Esophagus squamous epithelium (tissue), 5 donors: ENCODE results near the gene PTPRM. TPM values are rescaled to one million over a fixed set of nuclear protein-coding genes. Genes with fewer than 3 reads are reported as not detected.

Experiments used
- DNase-seq: peaks from one replicate; lab custom pipeline; 2025; lab: John Stamatoyannopoulos, UW
- H3K27ac ChIP-seq, 4 donors: fragments of 200-600 bp; sonication (generic); one replicate each; pipeline ENCODE4 v1.5.1; 2016 to 2019; ENCODE audit warnings: mild to moderate bottlenecking in 1 of 4
- H3K27me3 ChIP-seq, 4 donors: fragments of 200-600 bp; sonication (generic); 1 replicate in 3 of 4; 2 replicates in 1 of 4; pipeline versions ENCODE4 v1.5.1 to v1.6.0; 2017 to 2021; ENCODE audit warnings: antibody characterized with exemption in 1 of 4
- H3K36me3 ChIP-seq, 3 donors: fragments of 200-600 bp; sonication (generic); one replicate each; pipeline ENCODE4 v1.5.1; 2016 to 2019
- H3K4me1 ChIP-seq, 3 donors: fragments of 200-600 bp; sonication (generic); one replicate each; pipeline ENCODE4 v1.5.1; 2017 to 2019
- H3K4me3 ChIP-seq, 4 donors: fragments of 200-600 bp; sonication (generic); 1 replicate in 3 of 4; 2 replicates in 1 of 4; pipeline ENCODE4 v1.5.1; 2016 to 2019; ENCODE audit warnings: mild to moderate bottlenecking in 2 of 4, moderate library complexity in 1 of 4
- H3K9me3 ChIP-seq, 3 donors: fragments of 200-600 bp; sonication (generic); one replicate each; pipeline ENCODE4 v1.5.1; 2016 to 2019
- POLR2A ChIP-seq, 4 donors: fragments of 450-650 bp; IDR thresholded peaks; one replicate each; pipeline ENCODE4 v1.6.1; 2017; ENCODE audit warnings: antibody characterized with exemption in 4 of 4, mild to moderate bottlenecking in 4 of 4, moderate library complexity in 3 of 4
- WGBS, 2 donors: methylation state at CpG; one replicate each; pipeline ENCODE4 v1.1.5; 2018; 5-methylcytosine and 5-hydroxymethylcytosine counted together
- intact Hi-C: fragments of 100-400 bp; cut with DNase I; formaldehyde crosslinking; loops from one replicate; pipeline ENCODE4 v1.15.0; 2022
- total RNA-seq, 4 donors: library from RNA; depleted of rRNA; stranded (reverse); fragments of >200 nt; gene quantifications; one replicate each; pipeline ENCODE4 v1.1.0, GENCODE V29; 2016
- TF ChIP-seq, protein P1 (sequence below), 6 experiments: fragments of 450-650 bp in 4 of 6; fragments of 200-600 bp in 2 of 6; sonication (generic) in 2 of 6; IDR thresholded peaks; one replicate each; pipeline ENCODE4 v1.5.1; 2016 to 2019; ENCODE audit warnings: antibody characterized with exemption in 6 of 6, mild to moderate bottlenecking in 4 of 6, moderate library complexity in 4 of 6
- donor health status: DM: yes; HTN: yes; CAD: no.

Gene PTPRM
- total RNA-seq, 4 donors from 2014 or later = 6.5 to 38.7 (median 11.1) TPM

GRCh38 chr18:7844017-7844416, 276.9 kb downstream of the PTPRM start:
- TF ChIP-seq, protein P1, sequence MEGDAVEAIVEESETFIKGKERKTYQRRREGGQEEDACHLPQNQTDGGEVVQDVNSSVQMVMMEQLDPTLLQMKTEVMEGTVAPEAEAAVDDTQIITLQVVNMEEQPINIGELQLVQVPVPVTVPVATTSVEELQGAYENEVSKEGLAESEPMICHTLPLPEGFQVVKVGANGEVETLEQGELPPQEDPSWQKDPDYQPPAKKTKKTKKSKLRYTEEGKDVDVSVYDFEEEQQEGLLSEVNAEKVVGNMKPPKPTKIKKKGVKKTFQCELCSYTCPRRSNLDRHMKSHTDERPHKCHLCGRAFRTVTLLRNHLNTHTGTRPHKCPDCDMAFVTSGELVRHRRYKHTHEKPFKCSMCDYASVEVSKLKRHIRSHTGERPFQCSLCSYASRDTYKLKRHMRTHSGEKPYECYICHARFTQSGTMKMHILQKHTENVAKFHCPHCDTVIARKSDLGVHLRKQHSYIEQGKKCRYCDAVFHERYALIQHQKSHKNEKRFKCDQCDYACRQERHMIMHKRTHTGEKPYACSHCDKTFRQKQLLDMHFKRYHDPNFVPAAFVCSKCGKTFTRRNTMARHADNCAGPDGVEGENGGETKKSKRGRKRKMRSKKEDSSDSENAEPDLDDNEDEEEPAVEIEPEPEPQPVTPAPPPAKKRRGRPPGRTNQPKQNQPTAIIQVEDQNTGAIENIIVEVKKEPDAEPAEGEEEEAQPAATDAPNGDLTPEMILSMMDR (IDR thresholded peaks at IDR 0.05) = no peak
- TF ChIP-seq POLR2A (IDR thresholded peaks at IDR 0.05) = no peak
- Histone ChIP-seq H3K27ac (no peak overlapping the region), H3K9me3 (peaks cover 0 to 7% (median 4%) of the 10 kb centered on the region in 3 donors), H3K36me3 (no peaks in the 10 kb centered on the region), H3K4me3 (no peak overlapping the region), H3K27me3 (no peaks in the 10 kb centered on the region), H3K4me1 (peaks cover 0 to 16% (median 0%) of the 10 kb centered on the region in 3 donors)
- intact Hi-C loops = no loop called here
- DNase-seq = no peak
- 85 to 86% methylated on average over 1 to 2 of the region's 2 CpGs for WGBS, 2 donors

- H3K9me3 ChIP-seq = peaks cover 0 to 7% (median 4%) of the 10 kb centered on the region in 3 donors
- H3K27me3 ChIP-seq = no peaks in the 10 kb centered on the region
- no peak overlapping the region for H3K27ac ChIP-seq
- peaks cover 0 to 16% (median 0%) of the 10 kb centered on the region in 3 donors for H3K4me1 ChIP-seq
- H3K4me3 ChIP-seq = no peak overlapping the region
- no peaks in the 10 kb centered on the region for H3K36me3 ChIP-seq
- intact Hi-C loops = no loop called here
- TF ChIP-seq POLR2A (IDR thresholded peaks at IDR 0.05) = no peak
- WGBS, 2 donors = 45 to 80% methylated on average over 2 of the region's 2 CpGs
- no peak for DNase-seq
Measured at GRCh38 chr18:7844418-7844817, 277.3 kb downstream of the PTPRM start.

DNA sequence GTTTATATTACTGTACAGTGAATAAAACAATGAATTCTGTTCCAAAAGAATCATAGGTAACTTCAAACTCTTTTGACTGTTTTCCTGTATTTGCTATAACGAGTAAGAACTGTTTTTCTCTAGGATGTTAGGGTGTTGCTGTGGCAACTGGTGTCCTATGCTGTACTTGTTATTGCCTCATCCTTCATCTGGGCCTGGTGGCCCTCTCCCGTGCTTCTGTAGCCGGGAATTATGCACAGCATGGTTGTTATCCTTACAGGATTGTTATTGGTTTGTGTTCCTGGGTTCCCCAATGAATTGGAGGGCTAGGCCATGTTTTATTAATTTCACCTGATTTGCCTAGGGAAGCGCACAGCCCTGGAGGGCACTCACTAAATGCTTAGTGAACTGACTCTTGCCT, 279.2 kb downstream of the PTPRM start:
- intact Hi-C loops = no loop called here
- no peaks in the 10 kb centered on the region for H3K36me3 ChIP-seq
- H3K27me3 ChIP-seq = no peaks in the 10 kb centered on the region
- WGBS, 2 donors = 62 to 63% methylated on average over 3 to 4 of the region's 4 CpGs
- no peak for TF ChIP-seq POLR2A (IDR thresholded peaks at IDR 0.05)
- TF ChIP-seq, protein P1 (IDR thresholded peaks at IDR 0.05) = no peak
- H3K4me1 ChIP-seq = peaks cover 0 to 3% (median 0%) of the 10 kb centered on the region in 3 donors
- H3K4me3 ChIP-seq = no peak overlapping the region
- H3K27ac ChIP-seq = no peak overlapping the region
- peaks cover 0 to 7% (median 4%) of the 10 kb centered on the region in 3 donors for H3K9me3 ChIP-seq
- no peak for DNase-seq

DNA sequence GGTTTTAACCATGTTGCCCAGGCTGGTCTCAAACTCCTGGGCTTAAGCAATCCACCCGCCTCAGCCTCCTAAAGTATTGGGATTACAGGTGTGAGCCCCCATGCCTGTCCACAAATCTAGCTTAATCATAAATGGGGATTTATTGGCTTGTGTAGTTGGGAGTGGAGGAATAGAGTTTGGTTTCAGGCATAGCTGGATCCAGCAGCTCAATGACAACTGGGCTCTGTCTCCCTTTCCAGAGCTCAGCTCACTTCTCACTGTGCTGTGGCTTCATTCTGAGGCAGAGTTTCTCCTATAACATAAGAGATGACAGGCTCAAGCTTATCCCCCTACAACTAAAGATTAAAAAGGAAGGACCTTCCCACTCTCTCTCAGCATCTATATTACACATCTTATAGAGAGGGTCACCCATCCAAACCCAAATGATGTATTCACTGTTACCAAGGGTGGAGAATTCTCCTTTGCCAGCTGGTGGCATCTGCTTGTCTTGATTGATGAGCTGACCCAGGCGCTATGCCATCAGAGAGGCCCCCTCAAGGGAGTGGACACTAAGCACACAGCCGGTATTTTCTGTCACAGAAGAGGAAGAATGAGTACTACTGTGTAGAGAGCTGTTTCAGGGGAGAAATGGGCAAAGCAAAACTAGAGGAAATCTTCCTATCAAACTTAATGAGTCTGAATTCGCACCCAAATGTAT, 280.4 kb downstream of the PTPRM start:
- Histone ChIP-seq H3K27me3 (no peaks in the 10 kb centered on the region), H3K27ac (no peak overlapping the region), H3K36me3 (no peaks in the 10 kb centered on the region), H3K4me1 (no peaks in the 10 kb centered on the region), H3K9me3 (peaks cover 0 to 7% (median 4%) of the 10 kb centered on the region in 3 donors), H3K4me3 (no peak overlapping the region)
- WGBS, 2 donors = 61 to 73% methylated on average over 3 of the region's 4 CpGs
- intact Hi-C loops = no loop called here
- TF ChIP-seq, protein P1 (IDR thresholded peaks at IDR 0.05) = no peak
- no peak for TF ChIP-seq POLR2A (IDR thresholded peaks at IDR 0.05)
- DNase-seq = no peak

GRCh38 chr18:7848054-7848412, 280.9 kb downstream of the PTPRM start:
- Histone ChIP-seq H3K27ac (no peak overlapping the region), H3K4me3 (no peak overlapping the region), H3K36me3 (no peaks in the 10 kb centered on the region), H3K9me3 (peaks cover 0 to 7% (median 4%) of the 10 kb centered on the region in 3 donors), H3K4me1 (no peaks in the 10 kb centered on the region), H3K27me3 (no peaks in the 10 kb centered on the region)
- intact Hi-C loops = no loop called here
- TF ChIP-seq, protein P1 (IDR thresholded peaks at IDR 0.05) = no peak
- no peak for TF ChIP-seq POLR2A (IDR thresholded peaks at IDR 0.05)
- DNase-seq = no peak
